GM21447 (cell line): ENCODE measurements around the gene MYOM3.

ENCODE experiments used
- ATAC-seq: cut with Tn5 transposase; IDR thresholded peaks from one replicate; pipeline ENCODE4 v1.9.1; 2021; ENCODE audit not compliant: unreplicated experiment

MYOM3 gene

GRCh38 chr1:24139222-24139489 lies 27.2 kb upstream of the MYOM3 start:
- no peak for ATAC-seq

DNA sequence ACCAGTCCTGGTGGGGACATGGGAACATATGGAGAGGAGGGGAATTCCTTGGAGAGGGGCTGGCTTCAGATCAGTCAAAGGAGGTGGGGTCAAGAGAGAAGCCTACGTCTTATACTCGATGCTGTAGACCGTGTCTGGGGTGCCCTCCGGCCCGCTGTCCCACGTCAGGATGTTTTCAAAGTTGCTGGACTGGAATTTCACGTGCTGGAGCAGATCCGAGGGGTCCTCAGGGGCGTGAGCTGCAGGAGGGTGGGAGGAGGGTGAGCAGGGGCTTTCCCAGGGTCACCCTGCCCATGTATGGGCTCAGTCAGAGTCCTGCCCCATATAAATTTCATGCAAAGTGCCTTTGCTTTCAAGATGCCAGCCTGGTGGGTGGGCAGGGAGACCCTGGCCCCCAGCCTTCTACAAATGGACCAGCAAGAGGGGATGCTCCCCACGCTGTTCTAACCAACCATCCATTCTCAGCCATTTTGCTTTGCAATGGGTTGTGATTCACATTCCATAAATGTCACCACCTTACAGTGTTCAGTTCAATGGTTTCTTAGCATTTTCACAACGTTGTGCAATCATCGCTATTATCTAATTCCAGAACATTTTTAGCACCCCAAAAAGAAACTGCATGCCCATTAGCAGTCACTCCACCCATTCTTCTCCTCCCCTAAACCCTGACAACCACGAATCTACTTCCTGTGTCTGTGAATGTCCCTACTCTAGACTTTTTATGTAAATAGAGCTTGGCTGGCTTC lies 26.7 kb upstream of the MYOM3 start:
- ATAC-seq: no peak

GRCh38 chr1:24136956-24137539 lies 25.1 kb upstream of the MYOM3 start:
- no peak for ATAC-seq

DNA sequence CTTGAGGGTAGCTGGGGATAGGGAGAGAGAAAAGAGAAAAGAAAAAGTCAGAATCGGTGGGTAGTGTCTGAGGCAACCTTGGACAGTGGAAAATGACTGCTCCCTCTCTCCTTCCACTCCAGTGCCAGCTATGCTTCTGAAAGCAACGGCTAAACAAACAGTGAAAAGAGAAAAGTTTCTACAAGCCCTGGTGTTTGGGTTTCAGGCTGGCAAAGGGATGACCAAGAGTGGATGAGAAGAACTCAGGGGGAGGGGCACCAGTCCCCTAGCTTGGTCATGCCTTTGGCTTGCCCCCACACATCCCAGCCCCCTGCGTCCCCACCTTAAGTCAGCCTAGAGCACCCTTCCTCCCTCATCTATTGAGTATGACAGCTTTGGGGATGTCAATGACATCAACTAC lies 22.4 kb upstream of the MYOM3 start:
- no peak for ATAC-seq

GRCh38 chr1:24133819-24134218 lies 21.9 kb upstream of the MYOM3 start:
- no peak for ATAC-seq

- no peak for ATAC-seq
Measured at GRCh38 chr1:24130385-24130784, 18.4 kb upstream of the MYOM3 start.

DNA sequence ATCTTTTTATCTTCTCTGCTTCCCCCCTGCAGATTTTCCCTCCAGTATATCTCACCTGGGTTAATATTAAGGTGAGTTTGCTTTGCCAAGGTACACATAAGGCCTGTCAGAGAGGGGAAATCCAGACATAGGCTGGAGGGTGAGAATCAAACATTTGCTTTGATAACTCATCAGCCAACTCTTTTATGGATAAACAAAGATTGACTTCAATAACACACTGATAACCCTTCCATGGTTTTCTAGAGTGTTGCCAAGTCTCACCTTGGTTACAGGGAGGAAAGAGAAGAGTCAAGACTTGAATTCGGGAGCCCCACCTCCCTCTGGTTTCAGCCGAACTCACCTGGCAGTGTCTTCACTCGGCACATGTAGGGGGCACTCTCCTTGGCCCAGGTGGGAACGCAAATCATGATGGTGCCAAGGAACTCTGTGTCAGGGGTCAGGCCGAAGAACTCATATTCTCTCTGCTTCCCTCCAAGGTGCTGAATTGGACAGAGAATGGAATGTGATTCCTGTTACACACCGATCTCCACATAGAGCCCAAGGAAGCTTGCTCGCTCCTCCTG lies 15.9 kb upstream of the MYOM3 start:
- ATAC-seq: no peak

DNA sequence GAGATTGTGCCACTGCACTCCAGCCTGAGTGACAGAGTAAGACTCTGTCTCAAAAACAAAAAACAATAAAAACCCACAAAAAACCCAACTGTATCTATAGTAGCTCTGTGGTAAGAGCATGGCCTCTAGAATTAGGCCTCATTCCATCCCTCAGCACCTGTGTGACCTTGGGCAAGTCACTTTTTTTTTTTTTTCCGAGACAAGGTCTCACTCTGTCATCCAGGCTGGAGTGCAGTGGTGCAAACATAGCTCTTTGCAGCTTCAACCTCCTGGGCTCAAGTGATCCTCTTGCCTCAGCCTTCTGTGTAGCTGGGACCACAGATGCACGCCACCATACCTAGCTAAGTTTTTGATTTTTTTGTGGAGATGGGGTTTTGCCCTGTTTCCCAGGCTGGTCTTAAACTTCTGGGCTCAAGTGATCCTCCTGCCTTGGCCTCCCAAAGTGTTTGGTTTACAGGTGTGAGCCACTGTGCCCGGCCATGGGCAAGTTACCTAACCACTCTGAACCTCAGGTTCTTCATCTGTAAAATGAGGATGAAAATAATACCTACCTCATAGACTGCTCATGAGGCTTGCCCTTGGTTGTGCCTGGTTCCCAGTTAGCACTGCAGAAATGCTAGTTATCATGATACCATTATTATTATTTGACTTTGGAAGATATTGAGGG lies 15.3 kb upstream of the MYOM3 start:
- no peak for ATAC-seq

GRCh38 chr1:24126672-24127023 lies 14.7 kb upstream of the MYOM3 start:
- ATAC-seq: no peak

GRCh38 chr1:24126018-24126671 lies 14.2 kb upstream of the MYOM3 start:
- no peak for ATAC-seq

DNA sequence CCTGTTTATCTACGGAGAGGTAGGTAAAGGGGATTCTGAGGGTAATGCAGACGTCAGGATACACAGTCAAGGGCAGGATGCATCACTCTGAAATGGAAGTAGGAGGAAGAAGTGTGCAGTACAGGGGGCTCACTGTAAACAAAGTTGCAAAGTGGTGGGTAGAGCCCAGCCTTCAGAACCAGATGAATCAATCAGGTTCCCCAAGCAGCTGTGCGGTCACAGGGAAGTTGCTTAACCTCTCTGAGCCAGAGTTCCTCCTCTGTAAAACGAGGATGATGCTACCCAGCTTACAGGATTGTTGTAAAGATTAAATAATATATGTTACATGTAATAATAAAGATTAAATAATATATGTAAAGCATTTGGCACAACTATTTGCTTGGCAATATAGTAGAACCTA lies 13.5 kb upstream of the MYOM3 start:
- ATAC-seq: no peak

DNA sequence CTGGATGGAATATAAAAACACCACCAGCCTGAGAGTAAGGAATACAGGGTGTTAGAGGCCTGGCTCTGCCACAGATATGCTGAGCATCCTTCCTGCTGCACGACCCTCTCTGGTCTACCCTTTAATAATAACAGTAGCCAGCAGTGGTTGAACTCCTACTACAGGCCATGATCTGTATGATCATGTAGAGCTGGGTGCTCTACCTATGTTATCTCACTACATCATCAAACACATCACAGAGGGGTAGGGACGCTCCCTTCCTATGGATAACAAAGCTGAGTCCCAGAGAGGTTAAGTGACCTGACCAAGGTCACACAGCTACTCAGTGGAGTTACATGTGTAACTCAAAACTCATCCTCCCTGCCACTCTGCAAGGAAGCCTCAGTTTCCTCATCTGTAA lies 13.0 kb upstream of the MYOM3 start:
- ATAC-seq: no peak

DNA sequence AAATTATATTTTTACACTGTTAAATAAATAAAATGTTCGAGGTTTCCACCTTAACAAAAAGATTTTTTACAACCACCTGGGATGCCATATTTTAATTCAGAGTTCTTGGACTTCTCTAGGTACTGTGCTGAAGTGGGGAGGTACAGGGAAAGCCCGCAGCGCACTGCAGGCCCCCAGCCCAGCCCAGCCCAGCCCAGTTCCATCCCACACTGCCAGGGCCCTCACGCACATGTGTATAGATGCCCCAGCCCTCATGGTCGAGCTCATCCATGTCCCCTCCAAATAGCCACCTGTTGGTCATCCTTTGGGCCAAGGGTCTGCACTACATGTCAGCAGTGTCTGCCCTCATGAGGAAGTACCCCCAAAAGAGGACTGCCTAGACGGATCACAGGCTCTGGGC lies 11.7 kb upstream of the MYOM3 start:
- ATAC-seq: no peak

DNA sequence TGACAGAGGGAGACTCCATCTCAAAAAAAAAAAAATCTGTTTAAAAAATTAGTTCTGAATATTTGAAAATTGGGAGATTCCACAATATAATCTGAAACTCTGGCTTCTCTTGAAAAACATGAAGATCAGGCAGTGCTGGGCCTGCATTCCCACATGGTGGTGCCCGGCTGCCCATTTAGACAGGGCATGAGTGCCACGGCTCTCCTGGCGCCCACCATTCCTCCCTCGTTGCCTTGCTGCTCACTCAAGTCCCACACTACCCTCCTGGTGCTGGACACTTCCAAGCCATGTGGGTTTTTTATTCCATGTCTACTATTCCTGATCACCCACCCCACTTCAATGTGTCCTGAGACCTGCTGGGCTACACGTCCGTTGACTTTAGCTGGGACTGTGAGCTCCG lies 10.8 kb upstream of the MYOM3 start:
- ATAC-seq: no peak

- ATAC-seq: no peak
Measured at GRCh38 chr1:24121406-24121805, 9.5 kb upstream of the MYOM3 start.

DNA sequence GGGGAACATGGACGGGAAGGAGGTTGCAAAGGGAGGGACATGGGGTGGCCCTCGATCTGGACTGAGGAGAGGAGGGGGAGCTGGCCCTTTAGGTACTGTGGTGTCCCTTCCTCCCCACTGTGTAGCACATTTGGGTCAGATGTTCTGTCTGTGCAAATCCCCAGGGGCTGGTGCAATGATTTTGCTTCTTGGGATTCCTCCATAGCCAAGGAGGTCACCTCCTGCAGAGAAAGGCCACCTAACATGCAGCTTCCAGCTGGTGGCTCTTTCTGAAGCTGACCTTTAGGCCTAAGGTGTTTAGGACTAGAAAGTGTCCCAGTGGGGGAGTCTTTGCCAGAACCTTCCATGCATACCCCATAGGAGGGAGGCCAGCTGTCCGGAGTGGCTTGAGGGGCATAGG lies 9.0 kb upstream of the MYOM3 start:
- ATAC-seq: no peak

- no peak for ATAC-seq
Measured at GRCh38 chr1:24119859-24120756, 8.2 kb upstream of the MYOM3 start.

- no peak for ATAC-seq
Measured at GRCh38 chr1:24119489-24119858, 7.5 kb upstream of the MYOM3 start.

DNA sequence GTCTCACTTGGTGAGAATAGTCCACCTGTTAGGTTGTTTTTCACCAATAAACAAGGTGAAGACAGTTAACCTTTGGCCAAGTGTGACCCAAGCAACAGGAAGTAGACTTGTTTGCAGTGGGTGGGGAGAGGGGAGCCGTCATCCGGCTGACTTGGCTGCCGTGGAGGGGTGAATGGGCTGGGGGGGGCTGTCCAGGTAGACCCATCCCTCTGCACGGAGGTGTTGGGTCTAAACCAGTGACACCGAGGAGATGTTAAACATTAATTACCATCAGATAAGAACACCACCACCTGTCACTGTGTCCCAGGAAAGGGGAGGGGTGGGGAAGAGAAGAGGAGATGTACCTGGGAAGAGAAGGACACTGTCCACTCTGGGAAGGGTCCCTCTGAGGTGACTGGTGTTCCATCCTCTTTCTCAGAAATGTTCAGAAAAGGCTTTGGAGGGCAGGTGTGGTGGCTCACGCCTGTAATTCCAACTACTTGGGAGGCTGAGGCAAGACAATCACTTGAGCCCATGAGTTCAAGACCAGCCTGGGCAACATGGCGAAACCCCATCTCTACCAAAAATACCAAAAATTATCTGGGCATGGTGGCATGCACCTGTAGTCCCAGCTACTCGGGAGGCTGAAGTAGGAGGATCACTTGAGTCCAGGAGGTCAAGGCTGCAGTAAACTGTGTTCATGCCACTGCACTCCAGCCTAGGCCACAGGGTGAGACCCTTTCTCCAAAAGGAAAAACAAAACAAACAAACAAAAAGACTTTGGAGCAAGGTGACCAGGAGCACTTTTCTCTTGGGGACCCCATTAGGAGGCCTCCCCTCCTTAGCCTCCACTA lies 6.7 kb upstream of the MYOM3 start:
- ATAC-seq: no peak

GRCh38 chr1:24117722-24118409 lies 5.9 kb upstream of the MYOM3 start:
- no peak for ATAC-seq
